Lower leg skin (tissue), 3 donors: Measurements from ENCODE around the gene GSTCD.

ENCODE experiments used
- POLR2A ChIP-seq, 2 donors: fragments of 450-650 bp; IDR thresholded peaks; one replicate each; pipeline ENCODE4 v1.6.1; 2016 to 2017; ENCODE audit warnings: antibody characterized with exemption in 2 of 2, mild to moderate bottlenecking in 1 of 2, moderate library complexity in 1 of 2
- TF ChIP-seq, protein P1 (sequence below), 3 donors: fragments of 450-650 bp; IDR thresholded peaks; one replicate each; pipeline ENCODE4 v1.5.1; 2016; ENCODE audit warnings: antibody characterized with exemption in 3 of 3, mild to moderate bottlenecking in 3 of 3, moderate library complexity in 2 of 3

- TF ChIP-seq, protein P1, sequence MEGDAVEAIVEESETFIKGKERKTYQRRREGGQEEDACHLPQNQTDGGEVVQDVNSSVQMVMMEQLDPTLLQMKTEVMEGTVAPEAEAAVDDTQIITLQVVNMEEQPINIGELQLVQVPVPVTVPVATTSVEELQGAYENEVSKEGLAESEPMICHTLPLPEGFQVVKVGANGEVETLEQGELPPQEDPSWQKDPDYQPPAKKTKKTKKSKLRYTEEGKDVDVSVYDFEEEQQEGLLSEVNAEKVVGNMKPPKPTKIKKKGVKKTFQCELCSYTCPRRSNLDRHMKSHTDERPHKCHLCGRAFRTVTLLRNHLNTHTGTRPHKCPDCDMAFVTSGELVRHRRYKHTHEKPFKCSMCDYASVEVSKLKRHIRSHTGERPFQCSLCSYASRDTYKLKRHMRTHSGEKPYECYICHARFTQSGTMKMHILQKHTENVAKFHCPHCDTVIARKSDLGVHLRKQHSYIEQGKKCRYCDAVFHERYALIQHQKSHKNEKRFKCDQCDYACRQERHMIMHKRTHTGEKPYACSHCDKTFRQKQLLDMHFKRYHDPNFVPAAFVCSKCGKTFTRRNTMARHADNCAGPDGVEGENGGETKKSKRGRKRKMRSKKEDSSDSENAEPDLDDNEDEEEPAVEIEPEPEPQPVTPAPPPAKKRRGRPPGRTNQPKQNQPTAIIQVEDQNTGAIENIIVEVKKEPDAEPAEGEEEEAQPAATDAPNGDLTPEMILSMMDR (IDR thresholded peaks at IDR 0.05), result no peak
- TF ChIP-seq POLR2A (IDR thresholded peaks at IDR 0.05), result no peak
Observed at GRCh38 chr4:105875233-105875632, 166.6 kb downstream of the GSTCD start.
